Chondrocyte (in vitro differentiated cells): ENCODE data around the gene CPNE8. TPM values are rescaled to one million over a fixed set of nuclear protein-coding genes. Genes with fewer than 3 reads are reported as not detected.

ENCODE experiments used
- DNase-seq: peaks from one replicate; pipeline ENCODE4 v3.0.0; 2021; ENCODE audit warnings: mixed read lengths, low spot score
- H3K27ac Mint-ChIP-seq: one replicate; pipeline ENCODE4 v1.8.0; 2021; ENCODE audit warnings: mild to moderate bottlenecking, moderate library complexity, mixed read lengths; ENCODE audit not compliant: unreplicated experiment
- H3K27me3 Mint-ChIP-seq: 2 replicates; pipeline ENCODE4 v1.8.0; 2021; ENCODE audit warnings: low read depth, mixed read lengths
- H3K36me3 Mint-ChIP-seq: 2 replicates; pipeline ENCODE4 v1.8.0; 2021; ENCODE audit warnings: low read depth, mixed read lengths
- H3K4me1 Mint-ChIP-seq: 2 replicates; pipeline ENCODE4 v1.8.0; 2021; ENCODE audit warnings: low read depth, mild to moderate bottlenecking, mixed read lengths
- H3K4me3 Mint-ChIP-seq: one replicate; pipeline ENCODE4 v1.8.0; 2021; ENCODE audit warnings: mild to moderate bottlenecking, moderate library complexity, mixed read lengths; ENCODE audit not compliant: unreplicated experiment
- H3K9me3 Mint-ChIP-seq: 2 replicates; pipeline ENCODE4 v1.8.0; 2021; ENCODE audit warnings: low read depth, mixed read lengths
- CTCF ChIP-seq: fragments of 200-600 bp; sonication (generic); IDR thresholded peaks from 2 replicates; pipeline ENCODE4 v1.5.0; 2021; ENCODE audit warnings: antibody characterized with exemption, mild to moderate bottlenecking, moderate library complexity
- total RNA-seq: library from RNA; stranded (reverse); gene quantifications from 3 replicates; pipeline ENCODE4 v1.2.1, GENCODE V29; 2021

The CPNE8 gene
- total RNA-seq, 1 donor from 2014 or later = 10.6 TPM

- no peaks in the 10 kb centered on the region for H3K36me3 Mint-ChIP-seq
- peaks cover 3% of the 10 kb centered on the region for H3K27me3 Mint-ChIP-seq
- H3K27ac Mint-ChIP-seq = no peak overlapping the region
- H3K9me3 Mint-ChIP-seq = peaks cover 3% of the 10 kb centered on the region
- H3K4me3 Mint-ChIP-seq = no peak overlapping the region
- H3K4me1 Mint-ChIP-seq = no peaks in the 10 kb centered on the region
- TF ChIP-seq CTCF = no peak
- DNase-seq = no peak
Observed at GRCh38 chr12:38610808-38611350, 294.5 kb downstream of the CPNE8 start.

GRCh38 chr12:38607295-38607694 lies 298.1 kb downstream of the CPNE8 start:
- H3K36me3 Mint-ChIP-seq = no peaks in the 10 kb centered on the region
- H3K4me1 Mint-ChIP-seq = no peaks in the 10 kb centered on the region
- DNase-seq = no peak
- H3K27me3 Mint-ChIP-seq = no peaks in the 10 kb centered on the region
- H3K9me3 Mint-ChIP-seq = peaks cover 3% of the 10 kb centered on the region
- H3K27ac Mint-ChIP-seq = no peak overlapping the region
- H3K4me3 Mint-ChIP-seq = no peak overlapping the region
- TF ChIP-seq CTCF = no peak
